ENCODE data around the gene RNU1-3. TPM values are rescaled to one million over a fixed set of nuclear protein-coding genes. Genes with fewer than 3 reads are reported as not detected.
A peak's percentile ranks its signal among the peaks of the same experiment; 100 is the strongest.
"Not testable (repeated sequence)": the region's sequence is repeated elsewhere in the genome, so short reads cannot be mapped to it uniquely, and the experiment has no call there.

The RNU1-3 gene
- total RNA-seq, 1 experiment from 2014 or later, result 1,290 TPM

DNA sequence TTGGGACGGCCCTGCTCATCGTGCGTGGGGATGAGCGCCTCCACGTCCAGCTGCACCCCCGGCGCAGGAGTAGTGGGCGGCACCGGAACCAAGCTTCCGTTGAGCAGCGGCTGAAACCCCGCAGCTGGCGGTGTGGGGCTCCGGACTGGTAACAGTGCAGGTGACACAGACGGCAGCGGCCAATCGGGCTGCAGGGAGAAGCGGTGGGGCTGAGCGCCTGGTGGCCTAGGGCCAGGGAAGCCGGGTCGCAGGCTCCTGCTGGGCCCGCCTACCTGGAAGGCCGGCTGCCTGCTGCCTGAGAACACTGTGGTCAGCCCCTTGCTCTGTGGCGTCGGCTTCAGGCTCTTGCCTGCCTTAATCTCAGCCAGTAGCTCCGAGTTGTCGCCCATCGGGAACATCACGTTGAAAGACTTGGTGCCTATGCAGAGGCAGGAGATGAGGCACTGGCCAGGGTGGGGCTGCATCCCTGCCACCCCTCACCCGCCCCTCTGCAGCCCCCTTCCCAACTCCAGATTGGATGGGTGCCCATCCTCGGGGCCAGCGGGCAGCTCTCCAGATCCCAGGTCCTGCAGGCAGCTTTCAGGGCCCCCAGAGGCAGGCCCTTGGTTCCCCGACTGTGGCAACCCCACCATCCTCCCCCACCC is 29.9 kb upstream of the RNU1-3 start:
- H3K4me1 ChIP-seq (ENCODE audit: control insufficient read depth, insufficient read depth, low read length); DNase-seq (ENCODE audit: low read depth, low spot score); H3K4me3 ChIP-seq (ENCODE audit: low read depth in 2 of 2, low read length in 2 of 2); in situ Hi-C loops (cut with HindIII; ENCODE audit: low pct_unique_long_range_greater_than_20kb, low sequenced_read_pairs); H3K27ac ChIP-seq (ENCODE audit: low read length); BruUV-seq (replicated peaks); H3K27me3 ChIP-seq (ENCODE audit: control insufficient read depth, insufficient read depth, low read length); intact Hi-C loops (cut with micrococcal nuclease; ENCODE audit: unreplicated experiment); H3K9me3 ChIP-seq (ENCODE audit: control insufficient read depth, insufficient read depth, low read depth, low read length); CTCF ChIA-PET; POLR2A ChIA-PET; H3K36me3 ChIP-seq (ENCODE audit: control insufficient read depth, insufficient read depth, low read length): not testable (repeated sequence)
- peak; percentile 32 for ATAC-seq

DNA sequence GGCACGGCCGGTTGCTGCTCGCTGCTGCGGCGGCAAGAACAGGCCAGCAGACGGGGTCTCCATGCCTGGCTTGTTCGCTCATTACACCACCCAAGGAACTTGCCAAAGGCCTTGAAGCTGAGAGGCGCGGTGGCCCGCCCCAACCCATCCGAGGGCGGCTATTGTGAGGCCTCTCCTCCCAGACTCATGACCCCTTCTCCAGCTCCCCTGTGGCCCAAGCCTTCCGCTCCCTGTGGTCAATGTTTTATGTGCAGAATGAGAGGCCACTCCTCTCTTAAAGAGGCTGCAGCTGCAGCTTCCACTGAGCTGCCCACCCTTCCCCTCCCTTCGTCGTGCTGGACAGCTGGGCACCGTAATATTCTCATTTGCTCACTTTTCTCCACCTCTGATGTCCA is 27.6 kb upstream of the RNU1-3 start:
- H3K4me3 ChIP-seq (ENCODE audit: low read depth in 2 of 2, low read length in 2 of 2); DNase-seq (ENCODE audit: low read depth, low spot score); in situ Hi-C loops (cut with HindIII; ENCODE audit: low pct_unique_long_range_greater_than_20kb, low sequenced_read_pairs); H3K9me3 ChIP-seq (ENCODE audit: control insufficient read depth, insufficient read depth, low read depth, low read length); POLR2A ChIA-PET; H3K4me1 ChIP-seq (ENCODE audit: control insufficient read depth, insufficient read depth, low read length); intact Hi-C loops (cut with micrococcal nuclease; ENCODE audit: unreplicated experiment); H3K36me3 ChIP-seq (ENCODE audit: control insufficient read depth, insufficient read depth, low read length); BruUV-seq (replicated peaks); H3K27ac ChIP-seq (ENCODE audit: low read length); H3K27me3 ChIP-seq (ENCODE audit: control insufficient read depth, insufficient read depth, low read length): not testable (repeated sequence)
- 0 out of 2 replicates have a peak, but pooled peaks have one; percentile 14 for ATAC-seq
- CTCF ChIA-PET, result interaction anchor here (0.9 kb wide), 1 partner anchor 8 kb away, joined by 3 read pairs; no protein-coding TSS in a partner anchor

DNA sequence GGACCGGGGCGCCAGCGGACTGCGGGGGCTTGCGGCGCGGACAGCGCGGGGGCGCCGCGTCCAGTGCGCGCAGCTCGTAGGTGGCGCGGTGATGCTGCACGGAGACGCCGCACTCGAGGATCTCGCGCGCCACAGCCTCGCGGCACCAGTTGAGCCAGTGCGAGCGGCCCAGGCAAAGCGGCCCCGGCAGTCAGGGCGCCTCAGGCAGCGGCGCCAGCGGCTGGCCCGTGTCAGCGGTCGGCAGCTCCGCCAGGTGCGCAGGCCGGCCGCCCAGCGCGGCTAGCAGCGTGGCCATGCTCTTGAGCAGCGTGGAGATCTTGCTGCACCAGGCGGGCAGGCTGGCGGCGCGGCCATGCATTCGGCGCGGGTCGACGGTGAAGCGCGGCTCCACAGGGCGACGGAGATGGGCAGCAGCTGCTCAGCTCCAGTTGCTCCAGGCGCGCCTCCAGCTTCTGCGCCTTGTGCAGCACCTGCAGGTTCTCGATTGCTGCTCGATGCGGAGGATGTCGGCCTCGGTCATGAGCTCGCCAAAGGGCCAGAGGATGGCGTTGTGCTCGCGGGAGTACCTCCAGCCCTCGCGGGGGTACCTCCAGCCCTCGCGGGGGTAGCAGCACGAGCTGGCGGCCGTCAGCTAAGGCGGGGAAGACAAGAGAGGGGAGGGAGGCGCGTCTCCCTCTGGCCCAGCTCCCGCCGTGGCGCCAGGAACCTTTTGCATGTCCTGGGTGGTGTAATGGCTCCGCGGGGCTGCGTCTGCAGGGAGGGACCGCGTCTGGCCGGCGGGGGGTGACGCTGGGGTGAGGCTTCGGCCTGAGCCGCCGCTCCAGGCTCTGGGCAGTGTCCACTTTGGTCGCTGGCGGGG is 26.9 kb upstream of the RNU1-3 start:
- in situ Hi-C loops (cut with HindIII; ENCODE audit: low pct_unique_long_range_greater_than_20kb, low sequenced_read_pairs); intact Hi-C loops (cut with micrococcal nuclease; ENCODE audit: unreplicated experiment); BruUV-seq (replicated peaks); H3K27ac ChIP-seq (ENCODE audit: low read length); POLR2A ChIA-PET; H3K4me3 ChIP-seq (ENCODE audit: low read depth in 2 of 2, low read length in 2 of 2); H3K4me1 ChIP-seq (ENCODE audit: control insufficient read depth, insufficient read depth, low read length); H3K9me3 ChIP-seq (ENCODE audit: control insufficient read depth, insufficient read depth, low read depth, low read length); H3K36me3 ChIP-seq (ENCODE audit: control insufficient read depth, insufficient read depth, low read length); DNase-seq (ENCODE audit: low read depth, low spot score); H3K27me3 ChIP-seq (ENCODE audit: control insufficient read depth, insufficient read depth, low read length): not testable (repeated sequence)
- CTCF ChIA-PET, result interaction anchor here (0.9 kb wide), 1 partner anchor 9 kb away, joined by 3 read pairs; no protein-coding TSS in a partner anchor
- peak; percentile 65 for ATAC-seq

DNA sequence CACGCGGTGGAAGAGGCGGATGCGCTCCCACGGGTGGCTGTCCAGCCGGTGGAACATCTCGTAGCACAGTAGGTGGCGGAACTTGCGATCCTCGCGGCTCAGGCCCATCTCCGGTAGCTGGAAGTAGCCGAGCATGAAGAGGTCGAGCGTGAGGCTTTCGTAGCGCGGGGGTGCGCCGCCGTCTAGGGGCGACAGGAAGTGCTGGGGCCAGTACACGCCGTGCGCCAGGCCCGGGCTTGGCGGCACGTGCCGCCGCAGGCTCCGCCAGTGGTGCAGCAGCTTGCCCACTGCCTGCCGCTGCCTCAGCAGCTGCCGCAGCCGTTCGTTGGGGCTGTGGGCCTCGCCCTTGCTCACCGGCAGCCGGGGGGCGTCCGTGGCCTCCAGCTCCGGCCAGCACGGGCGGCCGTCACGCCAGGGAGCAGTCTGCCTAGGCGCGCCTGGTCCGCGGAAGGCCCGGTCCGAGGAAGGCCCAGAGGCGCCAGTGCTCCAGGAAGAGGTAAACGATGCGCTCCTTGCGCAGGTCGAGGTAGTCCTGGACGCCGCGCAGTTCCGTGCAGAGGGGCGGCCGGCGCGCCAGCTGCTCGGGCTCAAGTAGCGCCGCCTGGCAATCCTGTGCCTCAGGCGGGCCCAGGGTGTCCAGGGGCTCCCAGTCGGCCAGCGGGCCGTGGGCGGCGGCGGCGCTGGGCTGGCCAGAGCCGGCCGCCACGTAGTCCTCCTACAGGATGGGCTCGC is 26.1 kb upstream of the RNU1-3 start:
- H3K36me3 ChIP-seq (ENCODE audit: control insufficient read depth, insufficient read depth, low read length); H3K4me3 ChIP-seq (ENCODE audit: low read depth in 2 of 2, low read length in 2 of 2); POLR2A ChIA-PET; BruUV-seq (replicated peaks); DNase-seq (ENCODE audit: low read depth, low spot score); H3K27ac ChIP-seq (ENCODE audit: low read length); in situ Hi-C loops (cut with HindIII; ENCODE audit: low pct_unique_long_range_greater_than_20kb, low sequenced_read_pairs); H3K27me3 ChIP-seq (ENCODE audit: control insufficient read depth, insufficient read depth, low read length); H3K9me3 ChIP-seq (ENCODE audit: control insufficient read depth, insufficient read depth, low read depth, low read length); H3K4me1 ChIP-seq (ENCODE audit: control insufficient read depth, insufficient read depth, low read length); CTCF ChIA-PET; intact Hi-C loops (cut with micrococcal nuclease; ENCODE audit: unreplicated experiment): not testable (repeated sequence)
- ATAC-seq, result peak; percentile 31

DNA sequence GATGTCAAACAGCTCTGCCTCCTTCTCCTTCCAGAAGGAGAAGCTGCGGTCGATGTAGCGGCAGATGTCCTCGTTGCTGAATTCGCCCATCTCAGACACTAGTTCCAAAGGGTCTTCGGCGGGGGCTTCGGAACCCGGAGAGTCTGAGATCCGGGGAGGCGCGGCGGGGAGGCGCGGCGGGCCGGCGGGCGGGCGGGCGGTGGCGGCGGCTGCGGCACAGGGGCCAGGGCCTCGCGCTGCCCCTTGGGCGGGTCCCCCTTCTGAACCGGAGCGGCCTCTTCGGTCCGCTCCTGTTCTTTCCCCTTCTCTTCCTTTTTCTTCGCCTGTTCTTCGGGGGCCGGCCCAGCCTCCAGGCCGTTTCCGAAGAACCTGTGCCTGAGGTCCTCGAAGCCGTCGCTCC is 25.5 kb upstream of the RNU1-3 start:
- H3K9me3 ChIP-seq (ENCODE audit: control insufficient read depth, insufficient read depth, low read depth, low read length); H3K27ac ChIP-seq (ENCODE audit: low read length); H3K27me3 ChIP-seq (ENCODE audit: control insufficient read depth, insufficient read depth, low read length); H3K4me1 ChIP-seq (ENCODE audit: control insufficient read depth, insufficient read depth, low read length); H3K36me3 ChIP-seq (ENCODE audit: control insufficient read depth, insufficient read depth, low read length); DNase-seq (ENCODE audit: low read depth, low spot score); BruUV-seq (replicated peaks); ATAC-seq; H3K4me3 ChIP-seq (ENCODE audit: low read depth in 2 of 2, low read length in 2 of 2); intact Hi-C loops (cut with micrococcal nuclease; ENCODE audit: unreplicated experiment); POLR2A ChIA-PET; in situ Hi-C loops (cut with HindIII; ENCODE audit: low pct_unique_long_range_greater_than_20kb, low sequenced_read_pairs): not testable (repeated sequence)
- CTCF ChIA-PET, result interaction anchor here (1.2 to 1.8 kb wide), 2 partner anchors 8 to 9 kb away, joined by 3 read pairs; no protein-coding TSS in a partner anchor

DNA sequence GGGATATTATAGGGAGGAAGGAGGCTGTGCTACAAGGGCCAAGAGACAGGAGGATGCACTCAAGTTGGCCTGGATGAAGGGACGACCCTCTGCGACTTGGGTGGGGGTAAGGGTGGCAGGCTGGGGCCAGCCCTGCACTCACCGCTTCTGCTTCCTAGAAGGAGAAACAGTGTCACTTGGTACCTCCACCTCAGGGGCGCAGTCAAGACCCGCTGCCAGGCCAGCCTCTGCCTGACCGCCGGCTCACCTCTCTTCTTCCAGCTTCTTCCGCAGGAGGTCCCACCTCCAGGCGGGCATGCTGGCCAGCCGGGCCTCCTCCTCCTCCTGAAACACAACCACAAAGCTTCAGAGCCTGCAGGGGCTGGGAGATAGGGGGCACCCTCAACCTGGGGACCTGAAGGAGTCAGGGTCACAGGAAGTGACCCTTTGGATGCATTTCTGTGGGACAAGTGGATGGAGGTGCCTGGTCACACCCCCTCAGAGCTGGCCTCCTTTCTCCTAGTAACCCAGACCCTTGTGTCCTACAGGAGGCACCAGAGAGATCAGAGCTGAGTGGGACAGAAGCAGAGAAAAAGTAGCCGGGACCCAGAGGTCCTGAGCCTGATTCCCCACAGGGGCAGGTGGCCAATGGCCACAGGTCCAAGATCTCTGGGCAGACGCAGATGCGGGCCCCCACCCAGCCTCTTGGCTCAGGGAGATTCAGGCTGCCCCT is 24.4 kb upstream of the RNU1-3 start:
- POLR2A ChIA-PET; in situ Hi-C loops (cut with HindIII; ENCODE audit: low pct_unique_long_range_greater_than_20kb, low sequenced_read_pairs); H3K27ac ChIP-seq (ENCODE audit: low read length); BruUV-seq (replicated peaks); H3K4me3 ChIP-seq (ENCODE audit: low read depth in 2 of 2, low read length in 2 of 2); H3K36me3 ChIP-seq (ENCODE audit: control insufficient read depth, insufficient read depth, low read length); H3K4me1 ChIP-seq (ENCODE audit: control insufficient read depth, insufficient read depth, low read length); H3K27me3 ChIP-seq (ENCODE audit: control insufficient read depth, insufficient read depth, low read length); intact Hi-C loops (cut with micrococcal nuclease; ENCODE audit: unreplicated experiment); H3K9me3 ChIP-seq (ENCODE audit: control insufficient read depth, insufficient read depth, low read depth, low read length); DNase-seq (ENCODE audit: low read depth, low spot score); ATAC-seq: not testable (repeated sequence)
- CTCF ChIA-PET, result interaction anchor here (1.2 to 1.8 kb wide), 2 partner anchors 9 to 10 kb away, joined by 3 read pairs; no protein-coding TSS in a partner anchor
